ENCODE data around the gene MINDY4. TPM values are rescaled to one million over a fixed set of nuclear protein-coding genes. Genes with fewer than 3 reads are reported as not detected.
"Not testable (repeated sequence)": the region's sequence is repeated elsewhere in the genome, so short reads cannot be mapped to it uniquely, and the experiment has no call there.

The MINDY4 gene
- total RNA-seq, 1 donor, result 0.21 TPM

- Histone ChIP-seq H3K27me3 (ENCODE audit: insufficient read depth, low read length) (no peaks in the 10 kb centered on the region), H3K4me3 (ENCODE audit: low read length) (no peak overlapping the region), H3K4me1 (ENCODE audit: insufficient read depth, low read length) (no peaks in the 10 kb centered on the region), H3K9me3 (ENCODE audit: low read depth, low read length) (no peaks in the 10 kb centered on the region)
Measured at GRCh38 chr7:30799206-30799975, 28.2 kb downstream of the MINDY4 start.

GRCh38 chr7:30799976-30800661 lies 28.9 kb downstream of the MINDY4 start:
- no peaks in the 10 kb centered on the region for H3K27me3 ChIP-seq (ENCODE audit: insufficient read depth, low read length)
- H3K9me3 ChIP-seq (ENCODE audit: low read depth, low read length), result no peaks in the 10 kb centered on the region
- no peak overlapping the region for H3K4me3 ChIP-seq (ENCODE audit: low read length)
- H3K4me1 ChIP-seq (ENCODE audit: insufficient read depth, low read length), result no peaks in the 10 kb centered on the region

GRCh38 chr7:30800785-30801252 lies 29.6 kb downstream of the MINDY4 start:
- Histone ChIP-seq H3K27me3 (ENCODE audit: insufficient read depth, low read length) (no peaks in the 10 kb centered on the region), H3K4me1 (ENCODE audit: insufficient read depth, low read length) (no peaks in the 10 kb centered on the region), H3K4me3 (ENCODE audit: low read length) (no peak overlapping the region), H3K9me3 (ENCODE audit: low read depth, low read length) (no peaks in the 10 kb centered on the region)

- Histone ChIP-seq H3K4me1 (ENCODE audit: insufficient read depth, low read length) (no peaks in the 10 kb centered on the region), H3K4me3 (ENCODE audit: low read length) (no peak overlapping the region), H3K27me3 (ENCODE audit: insufficient read depth, low read length) (no peaks in the 10 kb centered on the region), H3K9me3 (ENCODE audit: low read depth, low read length) (no peaks in the 10 kb centered on the region)
Measured at GRCh38 chr7:30802812-30803211, 31.6 kb downstream of the MINDY4 start.

- no peaks in the 10 kb centered on the region for H3K9me3 ChIP-seq (ENCODE audit: low read depth, low read length)
- H3K27me3 ChIP-seq (ENCODE audit: insufficient read depth, low read length), result no peaks in the 10 kb centered on the region
- H3K4me1 ChIP-seq (ENCODE audit: insufficient read depth, low read length), result no peaks in the 10 kb centered on the region
- no peak overlapping the region for H3K4me3 ChIP-seq (ENCODE audit: low read length)
Measured at GRCh38 chr7:30804078-30804661, 33.0 kb downstream of the MINDY4 start.

- Histone ChIP-seq H3K4me1 (ENCODE audit: insufficient read depth, low read length) (no peaks in the 10 kb centered on the region), H3K27me3 (ENCODE audit: insufficient read depth, low read length) (no peaks in the 10 kb centered on the region), H3K4me3 (ENCODE audit: low read length) (no peak overlapping the region), H3K9me3 (ENCODE audit: low read depth, low read length) (no peaks in the 10 kb centered on the region)
Measured at GRCh38 chr7:30805081-30805691, 34.0 kb downstream of the MINDY4 start.

GRCh38 chr7:30805931-30806330 lies 34.7 kb downstream of the MINDY4 start:
- no peaks in the 10 kb centered on the region for H3K9me3 ChIP-seq (ENCODE audit: low read depth, low read length)
- H3K4me3 ChIP-seq (ENCODE audit: low read length), result no peak overlapping the region
- no peaks in the 10 kb centered on the region for H3K27me3 ChIP-seq (ENCODE audit: insufficient read depth, low read length)
- no peaks in the 10 kb centered on the region for H3K4me1 ChIP-seq (ENCODE audit: insufficient read depth, low read length)

GRCh38 chr7:30807477-30807876 lies 36.3 kb downstream of the MINDY4 start:
- H3K27me3 ChIP-seq (ENCODE audit: insufficient read depth, low read length); H3K4me1 ChIP-seq (ENCODE audit: insufficient read depth, low read length); H3K9me3 ChIP-seq (ENCODE audit: low read depth, low read length); H3K4me3 ChIP-seq (ENCODE audit: low read length): not testable (repeated sequence)

- H3K9me3 ChIP-seq (ENCODE audit: low read depth, low read length); H3K4me1 ChIP-seq (ENCODE audit: insufficient read depth, low read length); H3K4me3 ChIP-seq (ENCODE audit: low read length); H3K27me3 ChIP-seq (ENCODE audit: insufficient read depth, low read length): not testable (repeated sequence)
Measured at GRCh38 chr7:30807941-30808340, 36.7 kb downstream of the MINDY4 start.

- Histone ChIP-seq H3K9me3 (ENCODE audit: low read depth, low read length) (no peaks in the 10 kb centered on the region), H3K4me3 (ENCODE audit: low read length) (no peak overlapping the region), H3K4me1 (ENCODE audit: insufficient read depth, low read length) (no peaks in the 10 kb centered on the region), H3K27me3 (ENCODE audit: insufficient read depth, low read length) (no peaks in the 10 kb centered on the region)
Measured at GRCh38 chr7:30810986-30811385, 39.8 kb downstream of the MINDY4 start.

GRCh38 chr7:30812676-30813075 lies 41.5 kb downstream of the MINDY4 start:
- no peak overlapping the region for H3K4me3 ChIP-seq (ENCODE audit: low read length)
- H3K27me3 ChIP-seq (ENCODE audit: insufficient read depth, low read length), result no peaks in the 10 kb centered on the region
- H3K4me1 ChIP-seq (ENCODE audit: insufficient read depth, low read length), result no peaks in the 10 kb centered on the region
- H3K9me3 ChIP-seq (ENCODE audit: low read depth, low read length), result no peaks in the 10 kb centered on the region

- H3K9me3 ChIP-seq (ENCODE audit: low read depth, low read length), result no peaks in the 10 kb centered on the region
- H3K4me1 ChIP-seq (ENCODE audit: insufficient read depth, low read length), result no peaks in the 10 kb centered on the region
- H3K4me3 ChIP-seq (ENCODE audit: low read length), result no peak overlapping the region
- no peaks in the 10 kb centered on the region for H3K27me3 ChIP-seq (ENCODE audit: insufficient read depth, low read length)
Measured at GRCh38 chr7:30813466-30813865, 42.2 kb downstream of the MINDY4 start.

- Histone ChIP-seq H3K4me3 (ENCODE audit: low read length) (no peak overlapping the region), H3K27me3 (ENCODE audit: insufficient read depth, low read length) (no peaks in the 10 kb centered on the region), H3K9me3 (ENCODE audit: low read depth, low read length) (no peaks in the 10 kb centered on the region), H3K4me1 (ENCODE audit: insufficient read depth, low read length) (no peaks in the 10 kb centered on the region)
Measured at GRCh38 chr7:30814700-30815387, 43.6 kb downstream of the MINDY4 start.

- Histone ChIP-seq H3K27me3 (ENCODE audit: insufficient read depth, low read length) (no peaks in the 10 kb centered on the region), H3K4me1 (ENCODE audit: insufficient read depth, low read length) (no peaks in the 10 kb centered on the region), H3K4me3 (ENCODE audit: low read length) (no peak overlapping the region), H3K9me3 (ENCODE audit: low read depth, low read length) (no peaks in the 10 kb centered on the region)
Measured at GRCh38 chr7:30815388-30815854, 44.2 kb downstream of the MINDY4 start.
